ENCODE data around the gene CD2. TPM values are rescaled to one million over a fixed set of nuclear protein-coding genes. Genes with fewer than 3 reads are reported as not detected.

The CD2 gene
- total and polyA plus RNA-seq, 2 donors (not counting 3 experiments of a cell fraction or from before 2014, with no cell fraction given), result not detected

GRCh38 chr1:116709666-116710167 lies 44.5 kb upstream of the CD2 start:
- Histone ChIP-seq H3K9ac (replicated peaks; ENCODE audit: extremely low read depth, insufficient read depth, low read length) (no peak overlapping the region), H4K20me1 (replicated peaks; ENCODE audit: control insufficient read depth, extremely low read depth, insufficient read depth, low read length) (no peaks in the 10 kb centered on the region), H2AFZ (ENCODE audit: low read depth, low read length) (no peak overlapping the region), H3K79me2 (ENCODE audit: control insufficient read depth, insufficient read depth, low read length) (no peaks in the 10 kb centered on the region), H3K36me3 (ENCODE audit: control insufficient read depth in 2 of 2, extremely low read depth in 1 of 2, insufficient read depth in 2 of 2, low read length in 2 of 2) (no peaks in the 10 kb centered on the region), H3K4me2 (ENCODE audit: insufficient read depth, low read length) (no peak overlapping the region), H3K4me1 (ENCODE audit: control insufficient read depth, extremely low read depth, insufficient read depth, low read length) (no peaks in the 10 kb centered on the region), H3K27ac (ENCODE audit: insufficient read depth, low read depth, low read length) (no peak overlapping the region), H3K27me3 (ENCODE audit: control insufficient read depth in 2 of 2, insufficient read depth in 2 of 2, low read length in 2 of 2) (no peaks in the 10 kb centered on the region), H3K4me3 (replicated peaks in 1 of 3; ENCODE audit: insufficient read depth in 1 of 3, low read depth in 1 of 3, low read length in 3 of 3) (no peak overlapping the region), H3K9me1 (replicated peaks; ENCODE audit: control insufficient read depth, extremely low read depth, insufficient read depth, low read length) (no peaks in the 10 kb centered on the region), H3K9me3 (replicated peaks; ENCODE audit: control insufficient read depth, insufficient read depth, low read length) (no peaks in the 10 kb centered on the region)
- DNase-seq (ENCODE audit: low read depth, low spot score) (no peak), FAIRE-seq (no peak)
- no TSS peak for BruUV-seq (replicated peaks)
- CTCF ChIA-PET, result no interaction called here
- dilution Hi-C loops (cut with MboI; ENCODE audit: extremely low pct_ligation_motif_present, low sequenced_read_pairs), result no loop called here
- no peak for TF ChIP-seq JUN (IDR thresholded peaks at IDR 0.05; ENCODE audit: borderline replicate concordance, insufficient read depth, insufficient read length, low read depth)
- no peak for TF ChIP-seq EZH2 (IDR thresholded peaks at IDR 0.05; ENCODE audit: borderline replicate concordance, low read depth, low read length, severe bottlenecking)
- no peak for TF ChIP-seq MAX (IDR thresholded peaks at IDR 0.05; ENCODE audit: insufficient read depth, insufficient read length)
- TF ChIP-seq POLR2A (IDR thresholded peaks at IDR 0.05; ENCODE audit: low read depth, low read length), result no peak
- TF ChIP-seq GATA2 (IDR thresholded peaks at IDR 0.05; ENCODE audit: insufficient read depth, insufficient read length, low read depth, low read length), result no peak
- TF ChIP-seq FOS (IDR thresholded peaks at IDR 0.05; ENCODE audit: borderline replicate concordance, insufficient read depth, low read length), result no peak
- TF ChIP-seq POLR2AphosphoS5 (IDR thresholded peaks at IDR 0.05; ENCODE audit: insufficient read depth, low read depth, low read length), result no peak
- no peak for TF ChIP-seq MYC (IDR thresholded peaks at IDR 0.05; ENCODE audit: low read depth, low read length)
- TF ChIP-seq CTCF (IDR thresholded peaks at IDR 0.05; ENCODE audit: extremely low read depth in 1 of 2, insufficient read depth in 1 of 2, low read depth in 1 of 2, low read length in 2 of 2), result no peak
- POLR2A ChIA-PET, result no interaction called here
- intact Hi-C loops (cut with micrococcal nuclease), result no loop called here
